ENCODE measurements around the gene SLIT3.

The SLIT3 gene

DNA sequence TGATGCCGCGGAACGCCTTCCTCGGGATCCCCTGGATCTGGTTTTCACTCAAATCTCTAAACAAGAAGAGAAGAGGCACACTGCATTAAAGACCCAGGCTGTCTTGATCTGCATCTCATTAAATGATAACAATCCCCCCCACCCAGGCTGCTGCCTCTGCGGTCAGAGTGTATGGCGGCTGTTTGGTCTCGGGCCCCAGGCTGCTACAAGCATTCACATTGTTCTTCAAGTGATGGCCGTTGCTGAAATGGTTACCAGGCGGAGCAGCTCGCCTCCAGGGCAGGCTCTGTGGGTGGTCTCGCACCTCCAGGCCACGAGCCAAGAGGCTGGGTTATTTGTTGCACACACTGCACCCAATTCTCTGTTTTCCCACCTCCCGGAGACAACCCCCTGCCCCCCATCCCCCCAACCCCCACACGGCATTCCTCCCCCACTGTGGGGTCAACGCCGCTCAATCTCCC, 417.6 kb downstream of the SLIT3 start:
- TF ChIP-seq, protein P1, sequence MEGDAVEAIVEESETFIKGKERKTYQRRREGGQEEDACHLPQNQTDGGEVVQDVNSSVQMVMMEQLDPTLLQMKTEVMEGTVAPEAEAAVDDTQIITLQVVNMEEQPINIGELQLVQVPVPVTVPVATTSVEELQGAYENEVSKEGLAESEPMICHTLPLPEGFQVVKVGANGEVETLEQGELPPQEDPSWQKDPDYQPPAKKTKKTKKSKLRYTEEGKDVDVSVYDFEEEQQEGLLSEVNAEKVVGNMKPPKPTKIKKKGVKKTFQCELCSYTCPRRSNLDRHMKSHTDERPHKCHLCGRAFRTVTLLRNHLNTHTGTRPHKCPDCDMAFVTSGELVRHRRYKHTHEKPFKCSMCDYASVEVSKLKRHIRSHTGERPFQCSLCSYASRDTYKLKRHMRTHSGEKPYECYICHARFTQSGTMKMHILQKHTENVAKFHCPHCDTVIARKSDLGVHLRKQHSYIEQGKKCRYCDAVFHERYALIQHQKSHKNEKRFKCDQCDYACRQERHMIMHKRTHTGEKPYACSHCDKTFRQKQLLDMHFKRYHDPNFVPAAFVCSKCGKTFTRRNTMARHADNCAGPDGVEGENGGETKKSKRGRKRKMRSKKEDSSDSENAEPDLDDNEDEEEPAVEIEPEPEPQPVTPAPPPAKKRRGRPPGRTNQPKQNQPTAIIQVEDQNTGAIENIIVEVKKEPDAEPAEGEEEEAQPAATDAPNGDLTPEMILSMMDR (IDR thresholded peaks at IDR 0.05; ENCODE audit: insufficient read depth, missing control alignments): no peak
- FAIRE-seq: no peak
- DNase-seq (ENCODE audit: insufficient read length, low spot score): no peak

- FAIRE-seq (no peak), DNase-seq (ENCODE audit: insufficient read length, low spot score) (no peak)
- TF ChIP-seq, protein P1 (IDR thresholded peaks at IDR 0.05; ENCODE audit: insufficient read depth, missing control alignments): no peak
Measured at GRCh38 chr5:168882283-168882682, 418.7 kb downstream of the SLIT3 start.

DNA sequence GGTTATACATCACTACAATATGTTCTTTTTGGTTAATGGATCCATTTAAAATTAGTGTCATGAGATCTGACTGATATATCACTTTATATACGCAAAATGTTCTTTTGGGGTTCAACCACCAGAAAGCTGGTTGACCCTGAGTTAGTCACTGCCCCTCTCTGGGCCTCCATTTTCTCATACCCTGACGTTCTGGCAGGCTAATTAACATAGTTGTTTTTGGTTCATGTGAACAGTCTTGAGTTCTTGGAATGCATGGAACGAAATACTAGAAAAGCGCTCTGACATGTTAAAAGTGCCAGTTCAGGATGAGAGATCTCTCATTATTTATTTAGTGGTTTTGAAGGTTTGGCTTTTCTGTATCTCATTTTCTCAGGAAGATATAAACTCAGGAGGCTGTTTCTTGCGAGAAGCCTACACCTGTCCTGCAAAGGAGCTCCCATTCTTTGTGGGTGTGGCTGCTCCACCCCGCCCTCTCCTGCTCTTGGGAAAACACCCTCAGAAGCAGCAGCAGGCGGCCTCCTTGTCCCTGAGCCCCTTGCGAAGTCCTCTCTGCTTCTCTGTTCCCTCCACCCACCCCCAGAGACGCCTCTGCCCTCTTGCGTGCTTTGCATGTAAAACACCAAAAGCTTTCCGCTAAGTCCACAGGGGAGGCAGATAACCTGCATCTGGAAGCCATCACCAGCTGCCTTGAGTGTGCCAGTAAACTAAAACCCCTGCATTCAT, 419.4 kb downstream of the SLIT3 start:
- DNase-seq (ENCODE audit: insufficient read length, low spot score): no peak
- no peak for FAIRE-seq
- TF ChIP-seq, protein P1 (IDR thresholded peaks at IDR 0.05; ENCODE audit: insufficient read depth, missing control alignments): peak; percentile 17

DNA sequence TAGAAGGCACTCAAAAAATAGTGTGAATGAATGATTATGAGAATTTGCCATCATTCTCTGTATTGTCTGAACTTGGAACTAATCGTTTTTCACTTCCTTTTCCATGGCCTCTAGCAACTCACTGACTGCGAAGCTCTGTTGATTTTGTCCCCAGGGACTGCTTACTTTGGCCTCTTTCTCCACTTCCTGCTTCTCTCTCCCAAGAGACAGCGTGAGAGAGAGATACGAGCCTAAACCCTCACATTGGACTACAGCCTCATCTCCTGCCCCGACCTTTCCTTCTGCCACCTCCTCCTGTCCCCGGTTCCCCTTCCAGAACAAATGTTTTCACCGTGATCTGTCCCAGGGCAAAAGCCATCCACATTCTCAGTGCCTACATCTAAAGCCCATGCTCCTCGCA, 421.0 kb downstream of the SLIT3 start:
- TF ChIP-seq, protein P1 (IDR thresholded peaks at IDR 0.05; ENCODE audit: insufficient read depth, missing control alignments): no peak
- DNase-seq (ENCODE audit: insufficient read length, low spot score) (no peak), FAIRE-seq (no peak)

DNA sequence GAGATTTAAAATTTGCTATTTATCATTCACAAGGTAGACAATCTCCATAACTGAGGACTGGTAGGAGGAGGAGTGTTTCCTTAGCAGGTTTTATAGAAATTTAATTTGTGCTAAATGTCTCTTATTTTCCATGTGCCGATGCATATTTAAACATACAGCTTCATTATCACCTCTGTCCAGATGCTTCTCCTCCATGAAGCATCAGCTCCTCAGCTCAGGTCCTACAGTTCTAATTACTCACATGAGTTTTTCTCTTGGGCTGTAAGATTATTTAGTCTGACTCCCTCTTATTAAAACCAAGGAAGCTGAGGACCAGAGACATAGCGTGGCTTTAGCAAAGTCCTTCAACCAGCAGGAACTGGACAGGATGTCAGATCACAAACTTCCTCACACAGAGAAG, 421.6 kb downstream of the SLIT3 start:
- DNase-seq (ENCODE audit: insufficient read length, low spot score): no peak
- TF ChIP-seq, protein P1 (IDR thresholded peaks at IDR 0.05; ENCODE audit: insufficient read depth, missing control alignments): no peak
- FAIRE-seq: no peak

DNA sequence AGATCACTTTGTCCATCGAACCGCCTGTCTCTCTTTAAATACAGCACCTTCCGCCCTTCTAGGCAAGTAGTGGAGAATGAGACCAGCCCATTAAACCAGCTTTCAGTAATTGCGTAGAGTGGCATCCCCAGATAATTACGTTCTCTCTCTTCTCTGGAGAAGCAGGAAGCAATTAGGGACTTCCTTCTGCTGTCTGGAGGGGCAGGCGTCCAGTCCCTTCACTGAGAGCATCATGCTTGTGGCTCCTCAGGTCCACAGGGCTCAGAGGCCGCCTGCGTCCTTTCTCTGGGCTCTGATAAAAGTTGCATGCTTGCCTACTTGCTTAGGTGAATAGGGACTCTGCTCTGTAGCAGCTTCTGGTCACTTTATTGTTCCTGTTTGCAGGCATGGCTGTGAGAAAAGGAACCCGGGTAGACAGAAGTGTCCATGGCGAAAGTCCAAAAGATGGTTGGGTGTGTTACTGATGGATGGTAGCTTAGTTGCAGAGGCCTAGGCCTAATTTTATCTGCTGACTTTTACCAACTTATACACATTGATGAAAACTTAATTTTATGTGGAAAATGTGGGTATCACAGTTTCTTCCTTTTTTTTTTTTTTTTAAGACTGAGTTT, 422.7 kb downstream of the SLIT3 start:
- FAIRE-seq: no peak
- TF ChIP-seq, protein P1 (IDR thresholded peaks at IDR 0.05; ENCODE audit: insufficient read depth, missing control alignments): no peak
- DNase-seq (ENCODE audit: insufficient read length, low spot score): no peak

Data from D721Med (cell line).